Measurements from ENCODE around the gene MAGEB1.

DNA sequence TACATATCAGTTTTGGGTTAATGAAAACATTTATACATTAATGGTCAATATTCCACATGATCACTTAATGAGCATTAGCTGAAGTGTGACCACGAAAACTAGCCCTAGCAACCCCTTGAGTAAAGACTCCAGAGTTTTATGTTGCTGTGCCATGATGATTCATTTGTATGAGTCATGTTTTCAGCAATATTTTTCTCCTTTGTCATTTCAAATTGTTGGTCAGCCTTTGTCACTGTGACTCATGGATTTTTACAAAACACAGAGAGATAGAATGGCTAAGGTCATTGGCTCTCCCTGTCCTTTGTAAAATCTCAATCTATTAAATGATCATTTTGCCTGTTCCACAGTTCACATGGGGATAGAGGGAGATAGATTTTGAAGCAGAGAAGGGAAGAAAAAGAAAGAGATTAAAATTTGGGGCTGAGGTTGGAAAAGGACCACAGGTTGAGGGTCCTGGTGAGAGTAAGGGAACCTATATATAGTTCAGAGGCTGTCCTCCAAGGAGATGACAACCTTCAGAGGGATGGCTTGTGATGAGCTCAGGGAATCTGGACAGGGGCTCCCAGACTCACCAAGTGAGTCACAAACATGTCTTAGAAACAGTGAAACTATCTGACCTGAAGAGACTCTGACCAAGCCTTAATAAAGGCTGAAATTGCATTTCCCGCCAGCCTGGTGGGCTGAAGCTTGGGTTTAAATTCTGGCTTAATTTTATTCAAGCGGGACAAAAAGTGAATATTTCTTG is 36.7 kb downstream of the MAGEB1 start:
- TF ChIP-seq, protein P1, sequence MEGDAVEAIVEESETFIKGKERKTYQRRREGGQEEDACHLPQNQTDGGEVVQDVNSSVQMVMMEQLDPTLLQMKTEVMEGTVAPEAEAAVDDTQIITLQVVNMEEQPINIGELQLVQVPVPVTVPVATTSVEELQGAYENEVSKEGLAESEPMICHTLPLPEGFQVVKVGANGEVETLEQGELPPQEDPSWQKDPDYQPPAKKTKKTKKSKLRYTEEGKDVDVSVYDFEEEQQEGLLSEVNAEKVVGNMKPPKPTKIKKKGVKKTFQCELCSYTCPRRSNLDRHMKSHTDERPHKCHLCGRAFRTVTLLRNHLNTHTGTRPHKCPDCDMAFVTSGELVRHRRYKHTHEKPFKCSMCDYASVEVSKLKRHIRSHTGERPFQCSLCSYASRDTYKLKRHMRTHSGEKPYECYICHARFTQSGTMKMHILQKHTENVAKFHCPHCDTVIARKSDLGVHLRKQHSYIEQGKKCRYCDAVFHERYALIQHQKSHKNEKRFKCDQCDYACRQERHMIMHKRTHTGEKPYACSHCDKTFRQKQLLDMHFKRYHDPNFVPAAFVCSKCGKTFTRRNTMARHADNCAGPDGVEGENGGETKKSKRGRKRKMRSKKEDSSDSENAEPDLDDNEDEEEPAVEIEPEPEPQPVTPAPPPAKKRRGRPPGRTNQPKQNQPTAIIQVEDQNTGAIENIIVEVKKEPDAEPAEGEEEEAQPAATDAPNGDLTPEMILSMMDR (IDR thresholded peaks at IDR 0.05), result no peak
- no peak for TF ChIP-seq POLR2A (IDR thresholded peaks at IDR 0.05)

Data from right lobe of liver (tissue), 4 donors.